NCI-H2029 treated with DMSO at 0.1 percent for 48 hours (cell line): Measurements from ENCODE around the gene NADK.
"Not testable (repeated sequence)": the region's sequence is repeated elsewhere in the genome, so short reads cannot be mapped to it uniquely, and the experiment has no call there.

Source experiments
- DNase-seq: peaks from one replicate; lab custom pipeline; 2025; lab: John Stamatoyannopoulos, UW

Gene NADK

GRCh38 chr1:1763657-1764621 lies 14.3 kb downstream of the NADK start:
- no peak for DNase-seq

GRCh38 chr1:1761504-1762376 lies 16.5 kb downstream of the NADK start:
- no peak for DNase-seq

- no peak for DNase-seq
Measured at GRCh38 chr1:1760715-1761114, 17.6 kb downstream of the NADK start.

- DNase-seq: no peak
Measured at GRCh38 chr1:1760345-1760650, 18.0 kb downstream of the NADK start.

GRCh38 chr1:1759456-1760344 lies 18.6 kb downstream of the NADK start:
- DNase-seq: no peak

- DNase-seq: no peak
Measured at GRCh38 chr1:1758692-1759455, 19.4 kb downstream of the NADK start.

- DNase-seq: no peak
Measured at GRCh38 chr1:1758059-1758621, 20.1 kb downstream of the NADK start.

GRCh38 chr1:1757422-1758058 lies 20.7 kb downstream of the NADK start:
- DNase-seq: no peak

GRCh38 chr1:1756661-1757421 lies 21.4 kb downstream of the NADK start:
- DNase-seq: no peak

GRCh38 chr1:1755852-1756251 lies 22.4 kb downstream of the NADK start:
- DNase-seq: no peak

GRCh38 chr1:1755426-1755825 lies 22.8 kb downstream of the NADK start:
- DNase-seq: no peak

- DNase-seq: no peak
Measured at GRCh38 chr1:1754051-1754815, 24.0 kb downstream of the NADK start.

GRCh38 chr1:1753607-1754005 lies 24.7 kb downstream of the NADK start:
- DNase-seq: no peak

- no peak for DNase-seq
Measured at GRCh38 chr1:1752636-1753606, 25.3 kb downstream of the NADK start.

GRCh38 chr1:1752190-1752589 lies 26.1 kb downstream of the NADK start:
- no peak for DNase-seq

GRCh38 chr1:1749941-1750340 lies 28.3 kb downstream of the NADK start:
- not testable (repeated sequence) for DNase-seq

GRCh38 chr1:1748686-1749321 lies 29.5 kb downstream of the NADK start:
- DNase-seq: no peak
